Measurements from ENCODE around the gene CDC42EP1. TPM values are rescaled to one million over a fixed set of nuclear protein-coding genes. Genes with fewer than 3 reads are reported as not detected.

CDC42EP1 gene
- total RNA-seq, 1 experiment from 2014 or later = 62.5 TPM

DNA sequence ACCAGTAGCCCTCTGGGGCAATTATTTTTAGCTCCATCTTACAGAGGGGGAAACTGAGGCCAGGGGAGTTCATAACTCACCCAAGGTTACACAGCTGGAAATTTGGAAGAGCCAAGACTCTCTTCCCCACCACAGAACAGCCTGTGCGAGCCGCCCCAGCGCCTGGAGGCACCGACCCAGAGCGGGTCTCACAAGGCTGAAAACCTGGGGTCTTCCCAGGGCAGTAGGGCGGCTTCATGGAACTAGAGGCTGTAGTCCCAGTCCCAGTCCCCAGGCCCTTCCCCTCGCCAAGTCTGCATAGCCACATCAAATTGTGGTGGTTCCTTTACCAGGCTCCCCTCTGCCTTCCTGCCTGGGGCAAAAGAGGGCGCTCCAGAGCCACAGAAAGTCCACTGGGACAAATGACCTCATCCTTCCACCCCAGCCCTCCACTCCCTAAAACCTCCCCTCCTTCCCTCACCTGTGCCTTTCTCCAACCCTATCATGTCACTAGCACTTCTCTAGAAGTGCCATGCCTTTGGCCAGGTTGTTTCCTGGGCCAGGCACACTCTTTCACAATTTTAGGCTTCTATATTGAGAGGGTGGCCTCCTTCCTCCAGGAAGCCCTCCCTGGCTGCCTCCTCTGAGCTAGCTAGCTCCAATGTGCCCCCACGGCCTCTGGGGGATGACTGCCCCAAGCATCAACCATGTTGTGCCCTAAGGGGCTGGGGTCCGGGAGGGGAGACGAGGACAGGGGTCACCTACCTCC is 15.2 kb upstream of the CDC42EP1 start:
- no TSS peak for BruUV-seq (replicated peaks)
- H3K4me3 ChIP-seq (ENCODE audit: low read depth in 2 of 2, low read length in 2 of 2) = peak overlapping the region; percentile 21 to 44; a peak in 3 of 4 replicates
- TF ChIP-seq SIN3A (IDR thresholded peaks at IDR 0.05; ENCODE audit: borderline replicate concordance, insufficient read depth, low read depth, low read length) (no peak), POLR2AphosphoS5 (IDR thresholded peaks at IDR 0.05; ENCODE audit: low read depth, low read length) (no peak), TCF7L2 (IDR thresholded peaks at IDR 0.05; ENCODE audit: low read depth, low read length) (no peak)
- TF ChIP-seq, protein P1, sequence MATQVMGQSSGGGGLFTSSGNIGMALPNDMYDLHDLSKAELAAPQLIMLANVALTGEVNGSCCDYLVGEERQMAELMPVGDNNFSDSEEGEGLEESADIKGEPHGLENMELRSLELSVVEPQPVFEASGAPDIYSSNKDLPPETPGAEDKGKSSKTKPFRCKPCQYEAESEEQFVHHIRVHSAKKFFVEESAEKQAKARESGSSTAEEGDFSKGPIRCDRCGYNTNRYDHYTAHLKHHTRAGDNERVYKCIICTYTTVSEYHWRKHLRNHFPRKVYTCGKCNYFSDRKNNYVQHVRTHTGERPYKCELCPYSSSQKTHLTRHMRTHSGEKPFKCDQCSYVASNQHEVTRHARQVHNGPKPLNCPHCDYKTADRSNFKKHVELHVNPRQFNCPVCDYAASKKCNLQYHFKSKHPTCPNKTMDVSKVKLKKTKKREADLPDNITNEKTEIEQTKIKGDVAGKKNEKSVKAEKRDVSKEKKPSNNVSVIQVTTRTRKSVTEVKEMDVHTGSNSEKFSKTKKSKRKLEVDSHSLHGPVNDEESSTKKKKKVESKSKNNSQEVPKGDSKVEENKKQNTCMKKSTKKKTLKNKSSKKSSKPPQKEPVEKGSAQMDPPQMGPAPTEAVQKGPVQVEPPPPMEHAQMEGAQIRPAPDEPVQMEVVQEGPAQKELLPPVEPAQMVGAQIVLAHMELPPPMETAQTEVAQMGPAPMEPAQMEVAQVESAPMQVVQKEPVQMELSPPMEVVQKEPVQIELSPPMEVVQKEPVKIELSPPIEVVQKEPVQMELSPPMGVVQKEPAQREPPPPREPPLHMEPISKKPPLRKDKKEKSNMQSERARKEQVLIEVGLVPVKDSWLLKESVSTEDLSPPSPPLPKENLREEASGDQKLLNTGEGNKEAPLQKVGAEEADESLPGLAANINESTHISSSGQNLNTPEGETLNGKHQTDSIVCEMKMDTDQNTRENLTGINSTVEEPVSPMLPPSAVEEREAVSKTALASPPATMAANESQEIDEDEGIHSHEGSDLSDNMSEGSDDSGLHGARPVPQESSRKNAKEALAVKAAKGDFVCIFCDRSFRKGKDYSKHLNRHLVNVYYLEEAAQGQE (IDR thresholded peaks at IDR 0.05; ENCODE audit: insufficient read depth in 1 of 2, low read depth in 2 of 2, low read length in 1 of 2) = no peak
- TF ChIP-seq, protein P2, sequence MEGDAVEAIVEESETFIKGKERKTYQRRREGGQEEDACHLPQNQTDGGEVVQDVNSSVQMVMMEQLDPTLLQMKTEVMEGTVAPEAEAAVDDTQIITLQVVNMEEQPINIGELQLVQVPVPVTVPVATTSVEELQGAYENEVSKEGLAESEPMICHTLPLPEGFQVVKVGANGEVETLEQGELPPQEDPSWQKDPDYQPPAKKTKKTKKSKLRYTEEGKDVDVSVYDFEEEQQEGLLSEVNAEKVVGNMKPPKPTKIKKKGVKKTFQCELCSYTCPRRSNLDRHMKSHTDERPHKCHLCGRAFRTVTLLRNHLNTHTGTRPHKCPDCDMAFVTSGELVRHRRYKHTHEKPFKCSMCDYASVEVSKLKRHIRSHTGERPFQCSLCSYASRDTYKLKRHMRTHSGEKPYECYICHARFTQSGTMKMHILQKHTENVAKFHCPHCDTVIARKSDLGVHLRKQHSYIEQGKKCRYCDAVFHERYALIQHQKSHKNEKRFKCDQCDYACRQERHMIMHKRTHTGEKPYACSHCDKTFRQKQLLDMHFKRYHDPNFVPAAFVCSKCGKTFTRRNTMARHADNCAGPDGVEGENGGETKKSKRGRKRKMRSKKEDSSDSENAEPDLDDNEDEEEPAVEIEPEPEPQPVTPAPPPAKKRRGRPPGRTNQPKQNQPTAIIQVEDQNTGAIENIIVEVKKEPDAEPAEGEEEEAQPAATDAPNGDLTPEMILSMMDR (IDR thresholded peaks at IDR 0.05) = peak; percentile 87
- peak; percentile 64 for ATAC-seq
- H3K9me3 ChIP-seq (ENCODE audit: control insufficient read depth, insufficient read depth, low read depth, low read length) = no peaks in the 10 kb centered on the region
- no peaks in the 10 kb centered on the region for H3K36me3 ChIP-seq (ENCODE audit: control insufficient read depth, insufficient read depth, low read length)
- intact Hi-C loops (cut with micrococcal nuclease; ENCODE audit: unreplicated experiment) (no loop called here), in situ Hi-C loops (cut with HindIII; ENCODE audit: low pct_unique_long_range_greater_than_20kb, low sequenced_read_pairs) (no loop called here)
- DNase-seq (ENCODE audit: low read depth, low spot score) = no peak
- peaks cover 37% of the 10 kb centered on the region for H3K4me1 ChIP-seq (ENCODE audit: control insufficient read depth, insufficient read depth, low read length)
- no peaks in the 10 kb centered on the region for H3K27me3 ChIP-seq (ENCODE audit: control insufficient read depth, insufficient read depth, low read length)
- CTCF ChIA-PET = interaction anchor here (0.5 to 1.8 kb wide), 8 partner anchors 12 to 47 kb away, joined by 3 to 12 read pairs (median 3); partner anchors contain the start of gene LGALS2
- POLR2A ChIA-PET = interaction anchor here (0.9 kb wide), 1 partner anchor 23 kb away, joined by 3 read pairs; no protein-coding TSS in a partner anchor
- peak overlapping the region; percentile 82 for H3K27ac ChIP-seq (ENCODE audit: low read length)

DNA sequence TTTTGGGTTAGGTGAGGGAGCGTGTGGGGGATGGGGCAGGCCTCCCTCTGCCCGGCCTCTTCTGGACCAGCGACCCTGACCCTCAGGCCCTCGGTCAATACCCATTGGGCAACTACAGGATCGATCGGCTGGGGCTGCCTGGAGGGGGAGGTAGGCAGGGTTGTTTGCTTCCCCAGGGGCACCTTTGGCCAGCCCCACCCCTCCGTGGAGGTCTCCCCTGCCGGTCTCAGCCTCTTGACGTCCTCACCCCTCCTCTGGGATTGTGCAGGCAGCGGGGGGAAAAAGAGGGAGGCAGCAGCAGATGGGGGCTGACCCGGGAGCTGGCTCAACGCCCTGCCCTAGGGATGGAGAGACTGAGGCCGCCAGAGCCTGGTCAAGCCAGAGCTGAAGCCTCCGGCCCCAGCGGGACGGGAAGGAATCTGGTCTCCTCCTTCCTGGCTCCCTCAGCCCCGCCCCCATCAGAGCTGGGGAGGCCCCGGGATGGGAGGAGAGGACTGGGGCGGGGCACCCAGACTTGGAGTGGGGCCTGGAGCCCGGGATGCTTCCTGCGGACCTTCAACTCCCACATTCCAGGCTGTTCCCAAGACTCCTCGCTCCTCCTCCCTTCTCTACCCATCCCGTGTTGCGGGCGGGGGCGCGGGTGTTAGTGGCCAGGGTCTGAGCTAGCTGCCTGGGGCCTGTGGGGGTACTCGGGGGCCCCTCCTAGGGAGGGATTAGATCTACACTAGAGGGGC is 14.4 kb upstream of the CDC42EP1 start:
- TF ChIP-seq POLR2AphosphoS5 (IDR thresholded peaks at IDR 0.05; ENCODE audit: low read depth, low read length) = no peak
- TF ChIP-seq, protein P1 (IDR thresholded peaks at IDR 0.05; ENCODE audit: insufficient read depth in 1 of 2, low read depth in 2 of 2, low read length in 1 of 2) = no peak
- TF ChIP-seq, protein P2 (IDR thresholded peaks at IDR 0.05) = no peak
- no peak for TF ChIP-seq TCF7L2 (IDR thresholded peaks at IDR 0.05; ENCODE audit: low read depth, low read length)
- TF ChIP-seq SIN3A (IDR thresholded peaks at IDR 0.05; ENCODE audit: borderline replicate concordance, insufficient read depth, low read depth, low read length) = no peak
- peak overlapping the region; percentile 21 to 44; a peak in 3 of 4 replicates for H3K4me3 ChIP-seq (ENCODE audit: low read depth in 2 of 2, low read length in 2 of 2)
- no TSS peak for BruUV-seq (replicated peaks)
- H3K27ac ChIP-seq (ENCODE audit: low read length) = peak overlapping the region; percentile 82
- H3K4me1 ChIP-seq (ENCODE audit: control insufficient read depth, insufficient read depth, low read length) = peaks cover 35% of the 10 kb centered on the region
- DNase-seq (ENCODE audit: low read depth, low spot score) (no peak), ATAC-seq (peak; percentile 84)
- in situ Hi-C loops (cut with HindIII; ENCODE audit: low pct_unique_long_range_greater_than_20kb, low sequenced_read_pairs) = no loop called here
- CTCF ChIA-PET = interaction anchor here (0.6 to 1.5 kb wide), 6 partner anchors 11 to 47 kb away, joined by 3 to 12 read pairs (median 3); no protein-coding TSS in a partner anchor
- no peaks in the 10 kb centered on the region for H3K9me3 ChIP-seq (ENCODE audit: control insufficient read depth, insufficient read depth, low read depth, low read length)
- intact Hi-C loops (cut with micrococcal nuclease; ENCODE audit: unreplicated experiment) = no loop called here
- POLR2A ChIA-PET = interaction anchor here (0.7 to 0.9 kb wide), 2 partner anchors 16 to 22 kb away, joined by 3 read pairs; no protein-coding TSS in a partner anchor
- H3K27me3 ChIP-seq (ENCODE audit: control insufficient read depth, insufficient read depth, low read length) = no peaks in the 10 kb centered on the region
- no peaks in the 10 kb centered on the region for H3K36me3 ChIP-seq (ENCODE audit: control insufficient read depth, insufficient read depth, low read length)
